Measurements from ENCODE around the gene LRCOL1. TPM values are rescaled to one million over a fixed set of nuclear protein-coding genes. Genes with fewer than 3 reads are reported as not detected.
A peak's percentile ranks its signal among the peaks of the same experiment; 100 is the strongest.

Gene LRCOL1
- total and polyA plus RNA-seq, 8 donors, result 0.63 to 2.2 (median 1.4) TPM

- no peak for DNase-seq
- no peak overlapping the region for H3K27ac ChIP-seq
- no peaks in the 10 kb centered on the region for H3K4me1 ChIP-seq
- H3K36me3 ChIP-seq, result peaks cover 0 to 69% of the 10 kb centered on the region in 2 donors
- no peak for ATAC-seq
- no peak for TF ChIP-seq CTCF (IDR thresholded peaks at IDR 0.05)
- H3K27me3 ChIP-seq, result no peaks in the 10 kb centered on the region
- H3K9me3 ChIP-seq, result no peaks in the 10 kb centered on the region
- intact Hi-C loops (cut with DNase I), result no loop called here
- no peak overlapping the region for H3K4me3 ChIP-seq
Observed at GRCh38 chr12:132572801-132573760, 37.3 kb downstream of the LRCOL1 start.

- peak in 1 of 4 donors; percentile 83 for DNase-seq
- H3K4me3 ChIP-seq, result no peak overlapping the region
Observed at GRCh38 chr12:132572106-132572505, 38.3 kb downstream of the LRCOL1 start.

GRCh38 chr12:132571598-132571997 is 38.8 kb downstream of the LRCOL1 start:
- intact Hi-C loops (cut with DNase I), result no loop called here
- Histone ChIP-seq H3K9me3 (no peaks in the 10 kb centered on the region), H3K27ac (no peak overlapping the region), H3K27me3 (no peaks in the 10 kb centered on the region), H3K4me3 (no peak overlapping the region), H3K4me1 (no peaks in the 10 kb centered on the region), H3K36me3 (peaks cover 0 to 63% of the 10 kb centered on the region in 2 donors)
- no peak for TF ChIP-seq CTCF (IDR thresholded peaks at IDR 0.05)
- peak; percentile 2 for ATAC-seq
- DNase-seq, result no peak

More at GRCh38 chr12:132572106-132572505, 38.3 kb downstream of the LRCOL1 start:
- Histone ChIP-seq H3K36me3 (peaks cover 0 to 66% of the 10 kb centered on the region in 2 donors), H3K4me1 (no peaks in the 10 kb centered on the region), H3K27ac (no peak overlapping the region), H3K9me3 (no peaks in the 10 kb centered on the region), H3K27me3 (no peaks in the 10 kb centered on the region)
- no peak for TF ChIP-seq CTCF (IDR thresholded peaks at IDR 0.05)
- ATAC-seq, result peak; percentile 87
- intact Hi-C loops (cut with DNase I), result no loop called here

- intact Hi-C loops (cut with DNase I), result no loop called here
Observed at GRCh38 chr12:132571051-132571450, 39.3 kb downstream of the LRCOL1 start.

More at GRCh38 chr12:132571051-132571450, 39.3 kb downstream of the LRCOL1 start:
- no peak for DNase-seq
- H3K9me3 ChIP-seq, result no peaks in the 10 kb centered on the region
- no peak for ATAC-seq
- TF ChIP-seq CTCF (IDR thresholded peaks at IDR 0.05), result no peak
- no peaks in the 10 kb centered on the region for H3K27me3 ChIP-seq
- H3K4me3 ChIP-seq, result no peak overlapping the region
- no peaks in the 10 kb centered on the region for H3K4me1 ChIP-seq
- no peak overlapping the region for H3K27ac ChIP-seq
- peaks cover 0 to 58% of the 10 kb centered on the region in 2 donors for H3K36me3 ChIP-seq

All from left lung (tissue), 10 donors.